Breast epithelium (tissue), 3 donors: Measurements from ENCODE around the gene LIF.

Experiments used
- CTCF ChIP-seq, 3 donors: fragments of 450-650 bp; IDR thresholded peaks; one replicate each; pipeline ENCODE4 v1.5.1; 2016 to 2017; ENCODE audit warnings: antibody characterized with exemption in 3 of 3, mild to moderate bottlenecking in 3 of 3, moderate library complexity in 3 of 3
- POLR2A ChIP-seq: fragments of 450-650 bp; IDR thresholded peaks from one replicate; pipeline ENCODE4 v1.6.1; 2016; ENCODE audit warnings: antibody characterized with exemption, mild to moderate bottlenecking, moderate library complexity
- POLR2AphosphoS5 ChIP-seq, 3 donors: sonication (generic); formaldehyde crosslinking; IDR thresholded peaks; one replicate each; pipeline ENCODE4 v1.6.1; 2017; ENCODE audit warnings: antibody characterized with exemption in 3 of 3

DNA sequence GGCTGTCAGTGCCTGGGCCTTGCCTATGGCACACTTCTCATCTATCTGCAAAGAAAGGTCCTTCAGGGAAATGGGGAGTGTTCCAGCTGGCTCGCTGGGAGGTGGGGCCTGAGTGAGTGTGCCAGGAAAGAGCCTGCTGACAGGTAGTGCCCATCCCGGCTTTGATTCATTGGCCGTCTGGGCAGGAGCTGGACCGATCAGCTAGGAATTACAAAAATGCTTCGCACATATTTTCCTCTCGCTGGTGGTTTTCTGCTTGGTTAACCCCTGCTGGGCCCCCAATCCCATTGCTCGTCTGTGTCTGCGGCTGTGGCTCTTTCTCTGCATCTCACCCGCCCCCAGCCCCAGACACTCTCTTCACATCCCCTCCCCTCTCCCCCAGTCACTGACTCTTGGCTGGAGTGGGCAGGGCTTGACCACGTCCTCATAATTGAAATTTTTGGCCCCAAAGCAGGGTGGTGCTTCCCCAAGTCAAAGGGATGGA, 10.8 kb downstream of the LIF start:
- TF ChIP-seq CTCF (IDR thresholded peaks at IDR 0.05) (no peak), POLR2A (no peak), POLR2AphosphoS5 (IDR thresholded peaks at IDR 0.05) (no peak)
